HL-60 (cell line): ENCODE measurements around the gene CSF1R.

Source experiments
- GABPA ChIP-seq: IDR thresholded peaks from 2 replicates; pipeline ENCODE4 v1.6.1; 2012; ENCODE audit warnings: low read depth
- POLR2AphosphoS5 ChIP-seq: IDR thresholded peaks from 2 replicates; pipeline ENCODE4 v1.6.1; 2012; ENCODE audit warnings: low read depth
- TF ChIP-seq, protein P1 (sequence below): IDR thresholded peaks from one replicate; pipeline ENCODE4 v1.5.1; 2011; ENCODE audit warnings: low read length, control low read depth, inconsistent platforms; ENCODE audit not compliant: insufficient read depth
- TF ChIP-seq, protein P2 (sequence below): IDR thresholded peaks from 2 replicates; pipeline ENCODE4 v1.6.1; 2012; ENCODE audit warnings: low read depth; ENCODE audit not compliant: insufficient replicate concordance

DNA sequence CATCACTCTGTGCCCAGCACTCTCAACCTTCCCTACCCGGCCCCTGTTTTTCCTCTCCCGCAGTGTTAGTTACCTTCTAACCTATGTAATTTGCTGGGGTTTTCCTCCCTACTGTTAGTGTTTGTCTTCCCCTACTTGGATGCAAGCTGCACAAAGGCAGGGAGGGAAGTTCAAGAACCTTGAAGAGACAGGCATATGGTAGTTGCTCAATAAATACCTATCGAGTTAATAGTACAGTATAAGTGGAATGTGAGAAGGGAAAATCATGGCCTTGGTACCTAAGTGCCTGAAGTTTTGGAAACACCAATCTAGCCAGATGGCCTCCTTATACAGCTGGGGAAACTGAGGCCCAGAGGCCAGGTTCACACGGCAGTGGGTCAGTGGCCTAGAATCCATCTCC, 45.1 kb upstream of the CSF1R start:
- no peak for TF ChIP-seq GABPA
- TF ChIP-seq, protein P1, sequence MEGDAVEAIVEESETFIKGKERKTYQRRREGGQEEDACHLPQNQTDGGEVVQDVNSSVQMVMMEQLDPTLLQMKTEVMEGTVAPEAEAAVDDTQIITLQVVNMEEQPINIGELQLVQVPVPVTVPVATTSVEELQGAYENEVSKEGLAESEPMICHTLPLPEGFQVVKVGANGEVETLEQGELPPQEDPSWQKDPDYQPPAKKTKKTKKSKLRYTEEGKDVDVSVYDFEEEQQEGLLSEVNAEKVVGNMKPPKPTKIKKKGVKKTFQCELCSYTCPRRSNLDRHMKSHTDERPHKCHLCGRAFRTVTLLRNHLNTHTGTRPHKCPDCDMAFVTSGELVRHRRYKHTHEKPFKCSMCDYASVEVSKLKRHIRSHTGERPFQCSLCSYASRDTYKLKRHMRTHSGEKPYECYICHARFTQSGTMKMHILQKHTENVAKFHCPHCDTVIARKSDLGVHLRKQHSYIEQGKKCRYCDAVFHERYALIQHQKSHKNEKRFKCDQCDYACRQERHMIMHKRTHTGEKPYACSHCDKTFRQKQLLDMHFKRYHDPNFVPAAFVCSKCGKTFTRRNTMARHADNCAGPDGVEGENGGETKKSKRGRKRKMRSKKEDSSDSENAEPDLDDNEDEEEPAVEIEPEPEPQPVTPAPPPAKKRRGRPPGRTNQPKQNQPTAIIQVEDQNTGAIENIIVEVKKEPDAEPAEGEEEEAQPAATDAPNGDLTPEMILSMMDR = no peak
- TF ChIP-seq POLR2AphosphoS5 = no peak
- TF ChIP-seq, protein P2, sequence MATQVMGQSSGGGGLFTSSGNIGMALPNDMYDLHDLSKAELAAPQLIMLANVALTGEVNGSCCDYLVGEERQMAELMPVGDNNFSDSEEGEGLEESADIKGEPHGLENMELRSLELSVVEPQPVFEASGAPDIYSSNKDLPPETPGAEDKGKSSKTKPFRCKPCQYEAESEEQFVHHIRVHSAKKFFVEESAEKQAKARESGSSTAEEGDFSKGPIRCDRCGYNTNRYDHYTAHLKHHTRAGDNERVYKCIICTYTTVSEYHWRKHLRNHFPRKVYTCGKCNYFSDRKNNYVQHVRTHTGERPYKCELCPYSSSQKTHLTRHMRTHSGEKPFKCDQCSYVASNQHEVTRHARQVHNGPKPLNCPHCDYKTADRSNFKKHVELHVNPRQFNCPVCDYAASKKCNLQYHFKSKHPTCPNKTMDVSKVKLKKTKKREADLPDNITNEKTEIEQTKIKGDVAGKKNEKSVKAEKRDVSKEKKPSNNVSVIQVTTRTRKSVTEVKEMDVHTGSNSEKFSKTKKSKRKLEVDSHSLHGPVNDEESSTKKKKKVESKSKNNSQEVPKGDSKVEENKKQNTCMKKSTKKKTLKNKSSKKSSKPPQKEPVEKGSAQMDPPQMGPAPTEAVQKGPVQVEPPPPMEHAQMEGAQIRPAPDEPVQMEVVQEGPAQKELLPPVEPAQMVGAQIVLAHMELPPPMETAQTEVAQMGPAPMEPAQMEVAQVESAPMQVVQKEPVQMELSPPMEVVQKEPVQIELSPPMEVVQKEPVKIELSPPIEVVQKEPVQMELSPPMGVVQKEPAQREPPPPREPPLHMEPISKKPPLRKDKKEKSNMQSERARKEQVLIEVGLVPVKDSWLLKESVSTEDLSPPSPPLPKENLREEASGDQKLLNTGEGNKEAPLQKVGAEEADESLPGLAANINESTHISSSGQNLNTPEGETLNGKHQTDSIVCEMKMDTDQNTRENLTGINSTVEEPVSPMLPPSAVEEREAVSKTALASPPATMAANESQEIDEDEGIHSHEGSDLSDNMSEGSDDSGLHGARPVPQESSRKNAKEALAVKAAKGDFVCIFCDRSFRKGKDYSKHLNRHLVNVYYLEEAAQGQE = no peak
